WTC11 (cell line): ENCODE results near the gene IDH3A.

ENCODE experiments used
- CREM ChIP-seq: sonication (generic); formaldehyde crosslinking; IDR thresholded peaks from 2 replicates; pipeline ENCODE4 v1.8.1; 2022; ENCODE audit warnings: mild to moderate bottlenecking, missing genetic modification reagents, moderate library complexity
- ESRRA ChIP-seq: sonication (generic); formaldehyde crosslinking; IDR thresholded peaks from 2 replicates; pipeline ENCODE4 v1.8.1; 2022; ENCODE audit warnings: mild to moderate bottlenecking, missing genetic modification reagents, borderline replicate concordance
- ETV6 ChIP-seq: sonication (generic); formaldehyde crosslinking; IDR thresholded peaks from 2 replicates; pipeline ENCODE4 v1.8.1; 2022; ENCODE audit warnings: mild to moderate bottlenecking, missing genetic modification reagents
- IRF2 ChIP-seq: sonication (generic); formaldehyde crosslinking; IDR thresholded peaks from 2 replicates; pipeline ENCODE4 v1.8.0; 2022; ENCODE audit warnings: low read depth, missing genetic modification reagents, borderline replicate concordance
- JUN ChIP-seq: sonication (generic); formaldehyde crosslinking; IDR thresholded peaks from 2 replicates; pipeline ENCODE4 v1.8.0; 2023; ENCODE audit warnings: mild to moderate bottlenecking, missing genetic modification reagents
- KAT7 ChIP-seq: sonication (generic); formaldehyde crosslinking; IDR thresholded peaks from 2 replicates; pipeline ENCODE4 v1.8.1; 2023; ENCODE audit warnings: missing genetic modification reagents, mild to moderate bottlenecking, borderline replicate concordance
- MXD4 ChIP-seq: fragments of 250-450 bp; sonication (Bioruptor Pico); IDR thresholded peaks from 2 replicates; pipeline ENCODE4 v1.8.0; 2021; ENCODE audit warnings: mild to moderate bottlenecking, moderate library complexity, borderline replicate concordance
- NR2C2 ChIP-seq: sonication (generic); formaldehyde crosslinking; IDR thresholded peaks from 2 replicates; pipeline ENCODE4 v1.8.0; 2022; ENCODE audit warnings: mild to moderate bottlenecking, missing genetic modification reagents
- TP53 ChIP-seq: sonication (generic); formaldehyde crosslinking; IDR thresholded peaks from 2 replicates; pipeline ENCODE4 v1.8.1; 2023; ENCODE audit warnings: mild to moderate bottlenecking, missing genetic modification reagents
- ZNF121 ChIP-seq: sonication (generic); formaldehyde crosslinking; IDR thresholded peaks from 2 replicates; pipeline ENCODE4 v1.8.0; 2023; ENCODE audit warnings: missing genetic modification reagents
- TF ChIP-seq, protein P1 (sequence below): fragments of 200-600 bp; IDR thresholded peaks from 2 replicates; pipeline ENCODE4 v1.8.0; 2022; ENCODE audit warnings: antibody characterized with exemption
- TF ChIP-seq, protein P2 (sequence below): sonication (generic); formaldehyde crosslinking; IDR thresholded peaks from 2 replicates; pipeline ENCODE4 v1.8.0; 2022; ENCODE audit warnings: mild to moderate bottlenecking, missing genetic modification reagents
- TF ChIP-seq, protein P3 (sequence below): sonication (generic); formaldehyde crosslinking; IDR thresholded peaks from 2 replicates; pipeline ENCODE4 v1.8.1; 2022; ENCODE audit warnings: low read depth, mild to moderate bottlenecking, moderate library complexity, missing genetic modification reagents, borderline replicate concordance

DNA sequence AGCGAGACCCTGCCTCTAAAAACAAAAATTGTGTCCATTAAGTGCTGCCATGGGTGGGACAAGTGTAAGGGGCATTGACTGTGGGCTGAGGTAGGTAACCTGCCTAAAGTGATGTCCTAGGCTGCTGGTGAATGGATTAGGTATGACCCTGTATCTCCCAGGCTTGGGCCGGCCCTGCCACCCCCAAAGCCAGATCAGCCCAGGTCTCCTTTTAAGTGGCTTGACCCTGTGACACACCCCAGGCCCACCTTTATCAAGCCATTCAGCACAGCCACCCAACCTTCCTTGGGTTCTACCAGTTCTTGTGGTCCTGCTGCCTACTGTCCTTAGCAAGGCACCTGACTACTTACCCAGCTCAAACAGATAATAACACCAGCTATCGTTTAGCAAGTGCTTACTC lies 36.6 kb upstream of the IDH3A start:
- TF ChIP-seq, protein P1, sequence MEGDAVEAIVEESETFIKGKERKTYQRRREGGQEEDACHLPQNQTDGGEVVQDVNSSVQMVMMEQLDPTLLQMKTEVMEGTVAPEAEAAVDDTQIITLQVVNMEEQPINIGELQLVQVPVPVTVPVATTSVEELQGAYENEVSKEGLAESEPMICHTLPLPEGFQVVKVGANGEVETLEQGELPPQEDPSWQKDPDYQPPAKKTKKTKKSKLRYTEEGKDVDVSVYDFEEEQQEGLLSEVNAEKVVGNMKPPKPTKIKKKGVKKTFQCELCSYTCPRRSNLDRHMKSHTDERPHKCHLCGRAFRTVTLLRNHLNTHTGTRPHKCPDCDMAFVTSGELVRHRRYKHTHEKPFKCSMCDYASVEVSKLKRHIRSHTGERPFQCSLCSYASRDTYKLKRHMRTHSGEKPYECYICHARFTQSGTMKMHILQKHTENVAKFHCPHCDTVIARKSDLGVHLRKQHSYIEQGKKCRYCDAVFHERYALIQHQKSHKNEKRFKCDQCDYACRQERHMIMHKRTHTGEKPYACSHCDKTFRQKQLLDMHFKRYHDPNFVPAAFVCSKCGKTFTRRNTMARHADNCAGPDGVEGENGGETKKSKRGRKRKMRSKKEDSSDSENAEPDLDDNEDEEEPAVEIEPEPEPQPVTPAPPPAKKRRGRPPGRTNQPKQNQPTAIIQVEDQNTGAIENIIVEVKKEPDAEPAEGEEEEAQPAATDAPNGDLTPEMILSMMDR: no peak
- TF ChIP-seq IRF2 (CRISPR knock-in tag) (no peak), ZNF121 (CRISPR knock-in tag) (no peak), ETV6 (CRISPR knock-in tag) (no peak), JUN (CRISPR knock-in tag) (no peak), KAT7 (CRISPR knock-in tag) (no peak), MXD4 (no peak), NR2C2 (CRISPR knock-in tag) (no peak), TP53 (CRISPR knock-in tag) (no peak), ESRRA (CRISPR knock-in tag) (no peak), CREM (CRISPR knock-in tag) (no peak)
- TF ChIP-seq, protein P2, sequence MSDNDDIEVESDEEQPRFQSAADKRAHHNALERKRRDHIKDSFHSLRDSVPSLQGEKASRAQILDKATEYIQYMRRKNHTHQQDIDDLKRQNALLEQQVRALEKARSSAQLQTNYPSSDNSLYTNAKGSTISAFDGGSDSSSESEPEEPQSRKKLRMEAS (CRISPR knock-in tag): no peak
- TF ChIP-seq, protein P3, sequence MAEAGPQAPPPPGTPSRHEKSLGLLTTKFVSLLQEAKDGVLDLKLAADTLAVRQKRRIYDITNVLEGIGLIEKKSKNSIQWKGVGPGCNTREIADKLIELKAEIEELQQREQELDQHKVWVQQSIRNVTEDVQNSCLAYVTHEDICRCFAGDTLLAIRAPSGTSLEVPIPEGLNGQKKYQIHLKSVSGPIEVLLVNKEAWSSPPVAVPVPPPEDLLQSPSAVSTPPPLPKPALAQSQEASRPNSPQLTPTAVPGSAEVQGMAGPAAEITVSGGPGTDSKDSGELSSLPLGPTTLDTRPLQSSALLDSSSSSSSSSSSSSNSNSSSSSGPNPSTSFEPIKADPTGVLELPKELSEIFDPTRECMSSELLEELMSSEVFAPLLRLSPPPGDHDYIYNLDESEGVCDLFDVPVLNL (CRISPR knock-in tag): no peak
